Measurements from ENCODE around the gene DISP2.

Gene DISP2

GRCh38 chr15:40354408-40355171 is 3.4 kb upstream of the DISP2 start:
- H3K27ac ChIP-seq (ENCODE audit: low read length): no peak overlapping the region
- H3K9me3 ChIP-seq (ENCODE audit: control insufficient read depth in 2 of 2, low read length in 2 of 2): no peaks in the 10 kb centered on the region

GRCh38 chr15:40355976-40356585 is 1.9 kb upstream of the DISP2 start:
- H3K9me3 ChIP-seq (ENCODE audit: control insufficient read depth in 2 of 2, low read length in 2 of 2): no peaks in the 10 kb centered on the region
- H3K4me1 ChIP-seq (ENCODE audit: control insufficient read depth, insufficient read depth, low read length): peaks cover 20% of the 10 kb centered on the region
- H3K4me3 ChIP-seq (ENCODE audit: low read length in 2 of 2): no peak overlapping the region
- no peak overlapping the region for H3K27ac ChIP-seq (ENCODE audit: low read length)
- H3K27me3 ChIP-seq (ENCODE audit: control insufficient read depth in 1 of 2, insufficient read depth in 2 of 2, low read length in 2 of 2): no peaks in the 10 kb centered on the region
- no peak overlapping the region for H3K9ac ChIP-seq (ENCODE audit: low read length in 2 of 2)
- H3K36me3 ChIP-seq (ENCODE audit: control insufficient read depth in 2 of 2, insufficient read depth in 2 of 2, low read length in 2 of 2): no peaks in the 10 kb centered on the region

More at GRCh38 chr15:40354408-40355171, 3.4 kb upstream of the DISP2 start:
- H3K9ac ChIP-seq (ENCODE audit: low read length in 2 of 2): no peak overlapping the region
- peaks cover 20% of the 10 kb centered on the region for H3K4me1 ChIP-seq (ENCODE audit: control insufficient read depth, insufficient read depth, low read length)
- H3K27me3 ChIP-seq (ENCODE audit: control insufficient read depth in 1 of 2, insufficient read depth in 2 of 2, low read length in 2 of 2): no peaks in the 10 kb centered on the region
- H3K4me3 ChIP-seq (ENCODE audit: low read length in 2 of 2): no peak overlapping the region
- H3K36me3 ChIP-seq (ENCODE audit: control insufficient read depth in 2 of 2, insufficient read depth in 2 of 2, low read length in 2 of 2): no peaks in the 10 kb centered on the region

- H3K4me3 ChIP-seq (ENCODE audit: low read length in 2 of 2): no peak overlapping the region
These were observed 773 bp upstream of the DISP2 start for GRCh38 chr15:40357246-40357645.

DNA sequence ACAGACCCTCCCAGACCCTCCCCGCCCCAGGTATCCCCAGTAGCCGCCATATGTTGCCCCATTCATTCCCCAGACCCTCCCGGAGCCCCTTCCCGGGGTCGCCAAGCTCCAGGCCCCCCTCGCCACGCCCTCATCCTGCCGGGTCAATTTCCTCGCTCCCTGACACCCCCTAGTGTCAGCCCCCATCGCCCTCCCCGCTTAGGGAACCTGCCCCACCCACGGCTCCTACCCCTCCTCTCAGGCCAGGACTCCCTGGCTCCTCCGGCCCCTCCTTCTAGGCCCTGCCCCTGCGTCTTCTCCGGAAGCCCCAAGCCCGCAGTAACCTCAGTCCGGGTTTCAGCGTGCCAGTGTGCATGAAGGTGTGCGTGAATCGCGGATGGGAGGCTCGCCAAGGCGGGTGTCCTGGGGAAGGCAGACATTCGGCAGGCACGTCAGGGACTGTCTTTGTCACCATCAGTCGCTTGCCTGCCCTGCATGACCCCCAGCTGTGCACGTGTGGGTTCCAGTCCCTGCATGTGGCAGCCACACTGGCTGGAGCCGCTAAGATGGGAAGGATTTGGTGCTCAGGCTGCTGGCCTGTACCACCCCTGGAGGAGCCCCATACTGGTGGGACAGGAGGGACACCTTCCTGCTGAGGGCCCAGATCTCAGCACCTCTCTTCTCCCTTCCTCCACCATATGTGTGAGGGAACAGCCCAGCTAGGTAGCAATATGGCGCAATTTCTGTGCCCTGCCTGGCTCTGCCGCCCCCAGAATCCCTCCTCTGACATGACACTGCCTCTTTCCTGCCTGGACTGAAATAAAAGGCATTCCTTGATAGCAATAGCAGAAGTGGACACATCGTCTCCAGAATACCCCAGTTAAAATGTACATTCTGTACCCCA is 693 bp downstream of the DISP2 start:
- H3K36me3 ChIP-seq (ENCODE audit: control insufficient read depth in 2 of 2, insufficient read depth in 2 of 2, low read length in 2 of 2): no peaks in the 10 kb centered on the region
- no peaks in the 10 kb centered on the region for H3K9me3 ChIP-seq (ENCODE audit: control insufficient read depth in 2 of 2, low read length in 2 of 2)
- no peak overlapping the region for H3K9ac ChIP-seq (ENCODE audit: low read length in 2 of 2)
- no peaks in the 10 kb centered on the region for H3K27me3 ChIP-seq (ENCODE audit: control insufficient read depth in 1 of 2, insufficient read depth in 2 of 2, low read length in 2 of 2)
- H3K4me3 ChIP-seq (ENCODE audit: low read length in 2 of 2): peak overlapping the region in 1 of 2 donors; percentile 62
- H3K4me1 ChIP-seq (ENCODE audit: control insufficient read depth, insufficient read depth, low read length): peaks cover 19% of the 10 kb centered on the region
- H3K27ac ChIP-seq (ENCODE audit: low read length): no peak overlapping the region

More at GRCh38 chr15:40357246-40357645, 773 bp upstream of the DISP2 start:
- Histone ChIP-seq H3K27me3 (ENCODE audit: control insufficient read depth in 1 of 2, insufficient read depth in 2 of 2, low read length in 2 of 2) (no peaks in the 10 kb centered on the region), H3K9ac (ENCODE audit: low read length in 2 of 2) (no peak overlapping the region), H3K36me3 (ENCODE audit: control insufficient read depth in 2 of 2, insufficient read depth in 2 of 2, low read length in 2 of 2) (no peaks in the 10 kb centered on the region), H3K9me3 (ENCODE audit: control insufficient read depth in 2 of 2, low read length in 2 of 2) (no peaks in the 10 kb centered on the region), H3K27ac (ENCODE audit: low read length) (no peak overlapping the region), H3K4me1 (ENCODE audit: control insufficient read depth, insufficient read depth, low read length) (peaks cover 20% of the 10 kb centered on the region)

DNA sequence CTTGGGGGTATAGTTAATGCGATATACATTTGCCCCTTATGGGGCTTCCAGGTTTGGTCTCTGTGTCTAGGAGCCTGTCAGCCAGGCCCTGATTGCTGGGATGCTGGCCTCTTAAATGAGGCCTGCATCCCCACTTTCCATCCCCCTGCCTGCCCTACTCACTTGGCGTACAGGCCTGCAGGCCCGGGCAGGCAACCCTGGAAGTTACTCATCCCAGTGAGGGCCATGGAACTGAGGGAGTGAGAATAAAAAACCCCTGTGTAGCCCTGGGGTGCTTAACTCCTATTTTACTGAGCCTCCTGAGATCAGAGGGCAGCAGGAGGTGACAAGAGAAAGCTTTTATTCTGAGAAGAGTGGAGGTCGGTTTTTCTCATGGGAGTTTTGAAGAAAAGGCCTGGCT is 2.0 kb downstream of the DISP2 start:
- no peak overlapping the region for H3K27ac ChIP-seq (ENCODE audit: low read length)
- H3K4me3 ChIP-seq (ENCODE audit: low read length in 2 of 2): no peak overlapping the region
- peaks cover 10% of the 10 kb centered on the region for H3K4me1 ChIP-seq (ENCODE audit: control insufficient read depth, insufficient read depth, low read length)
- no peaks in the 10 kb centered on the region for H3K36me3 ChIP-seq (ENCODE audit: control insufficient read depth in 2 of 2, insufficient read depth in 2 of 2, low read length in 2 of 2)
- no peaks in the 10 kb centered on the region for H3K27me3 ChIP-seq (ENCODE audit: control insufficient read depth in 1 of 2, insufficient read depth in 2 of 2, low read length in 2 of 2)
- no peaks in the 10 kb centered on the region for H3K9me3 ChIP-seq (ENCODE audit: control insufficient read depth in 2 of 2, low read length in 2 of 2)
- H3K9ac ChIP-seq (ENCODE audit: low read length in 2 of 2): no peak overlapping the region

GRCh38 chr15:40361640-40362039 is 3.6 kb downstream of the DISP2 start:
- Histone ChIP-seq H3K27me3 (ENCODE audit: control insufficient read depth in 1 of 2, insufficient read depth in 2 of 2, low read length in 2 of 2) (no peaks in the 10 kb centered on the region), H3K4me1 (ENCODE audit: control insufficient read depth, insufficient read depth, low read length) (peaks cover 14% of the 10 kb centered on the region), H3K36me3 (ENCODE audit: control insufficient read depth in 2 of 2, insufficient read depth in 2 of 2, low read length in 2 of 2) (no peaks in the 10 kb centered on the region), H3K27ac (ENCODE audit: low read length) (no peak overlapping the region), H3K9me3 (ENCODE audit: control insufficient read depth in 2 of 2, low read length in 2 of 2) (no peaks in the 10 kb centered on the region), H3K9ac (ENCODE audit: low read length in 2 of 2) (no peak overlapping the region), H3K4me3 (ENCODE audit: low read length in 2 of 2) (no peak overlapping the region)

DNA sequence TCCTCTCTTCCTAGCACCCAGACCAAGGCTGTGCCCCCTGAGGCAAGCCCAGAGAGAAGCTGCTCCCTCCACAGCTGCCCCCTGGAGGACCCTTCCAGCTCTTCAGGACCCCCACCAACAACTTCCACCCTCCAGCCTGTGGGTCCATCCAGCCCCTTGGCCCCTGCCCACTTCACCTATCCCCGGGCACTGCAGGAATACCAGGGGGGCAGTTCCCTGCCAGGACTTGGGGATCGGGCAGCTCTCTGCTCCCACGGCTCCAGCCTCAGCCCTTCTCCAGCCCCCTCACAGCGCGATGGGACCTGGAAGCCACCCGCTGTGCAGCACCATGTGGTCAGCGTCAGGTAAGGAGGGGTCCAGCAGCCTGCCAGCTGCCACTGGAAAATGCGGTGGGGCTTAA is 5.6 kb downstream of the DISP2 start:
- H3K4me1 ChIP-seq (ENCODE audit: control insufficient read depth, insufficient read depth, low read length): peaks cover 23% of the 10 kb centered on the region
- H3K27me3 ChIP-seq (ENCODE audit: control insufficient read depth in 1 of 2, insufficient read depth in 2 of 2, low read length in 2 of 2): no peaks in the 10 kb centered on the region
- H3K27ac ChIP-seq (ENCODE audit: low read length): no peak overlapping the region
- no peak overlapping the region for H3K9ac ChIP-seq (ENCODE audit: low read length in 2 of 2)
- no peak overlapping the region for H3K4me3 ChIP-seq (ENCODE audit: low read length in 2 of 2)
- no peaks in the 10 kb centered on the region for H3K9me3 ChIP-seq (ENCODE audit: control insufficient read depth in 2 of 2, low read length in 2 of 2)
- no peaks in the 10 kb centered on the region for H3K36me3 ChIP-seq (ENCODE audit: control insufficient read depth in 2 of 2, insufficient read depth in 2 of 2, low read length in 2 of 2)

DNA sequence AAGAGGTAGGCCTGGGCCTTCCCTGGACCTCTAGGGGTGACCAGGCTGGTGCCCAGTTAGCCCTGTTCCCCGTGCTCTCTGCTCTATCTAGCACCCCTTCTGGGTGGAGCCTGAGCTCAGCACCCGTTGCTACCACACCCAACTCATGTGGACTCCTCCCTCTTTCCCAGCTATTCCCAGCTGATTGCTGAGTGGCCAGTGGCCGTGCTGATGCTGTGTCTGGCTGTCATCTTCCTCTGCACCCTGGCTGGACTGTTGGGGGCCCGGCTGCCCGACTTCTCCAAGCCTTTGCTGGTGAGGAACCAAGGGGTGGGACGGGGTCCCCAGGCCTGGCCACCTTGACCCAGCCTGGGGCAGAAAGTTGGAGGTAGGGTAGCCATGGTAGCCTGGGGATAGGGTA is 6.2 kb downstream of the DISP2 start:
- Histone ChIP-seq H3K27ac (ENCODE audit: low read length) (no peak overlapping the region), H3K9ac (ENCODE audit: low read length in 2 of 2) (no peak overlapping the region), H3K27me3 (ENCODE audit: control insufficient read depth in 1 of 2, insufficient read depth in 2 of 2, low read length in 2 of 2) (no peaks in the 10 kb centered on the region), H3K4me1 (ENCODE audit: control insufficient read depth, insufficient read depth, low read length) (peaks cover 23% of the 10 kb centered on the region), H3K9me3 (ENCODE audit: control insufficient read depth in 2 of 2, low read length in 2 of 2) (no peaks in the 10 kb centered on the region), H3K4me3 (ENCODE audit: low read length in 2 of 2) (no peak overlapping the region), H3K36me3 (ENCODE audit: control insufficient read depth in 2 of 2, insufficient read depth in 2 of 2, low read length in 2 of 2) (no peaks in the 10 kb centered on the region)

- no peaks in the 10 kb centered on the region for H3K9me3 ChIP-seq (ENCODE audit: control insufficient read depth in 2 of 2, low read length in 2 of 2)
- no peak overlapping the region for H3K9ac ChIP-seq (ENCODE audit: low read length in 2 of 2)
- no peak overlapping the region for H3K4me3 ChIP-seq (ENCODE audit: low read length in 2 of 2)
- peaks cover 23% of the 10 kb centered on the region for H3K4me1 ChIP-seq (ENCODE audit: control insufficient read depth, insufficient read depth, low read length)
- H3K27ac ChIP-seq (ENCODE audit: low read length): no peak overlapping the region
- no peaks in the 10 kb centered on the region for H3K36me3 ChIP-seq (ENCODE audit: control insufficient read depth in 2 of 2, insufficient read depth in 2 of 2, low read length in 2 of 2)
- no peaks in the 10 kb centered on the region for H3K27me3 ChIP-seq (ENCODE audit: control insufficient read depth in 1 of 2, insufficient read depth in 2 of 2, low read length in 2 of 2)
These were observed 7.0 kb downstream of the DISP2 start for GRCh38 chr15:40365016-40365415.

DNA sequence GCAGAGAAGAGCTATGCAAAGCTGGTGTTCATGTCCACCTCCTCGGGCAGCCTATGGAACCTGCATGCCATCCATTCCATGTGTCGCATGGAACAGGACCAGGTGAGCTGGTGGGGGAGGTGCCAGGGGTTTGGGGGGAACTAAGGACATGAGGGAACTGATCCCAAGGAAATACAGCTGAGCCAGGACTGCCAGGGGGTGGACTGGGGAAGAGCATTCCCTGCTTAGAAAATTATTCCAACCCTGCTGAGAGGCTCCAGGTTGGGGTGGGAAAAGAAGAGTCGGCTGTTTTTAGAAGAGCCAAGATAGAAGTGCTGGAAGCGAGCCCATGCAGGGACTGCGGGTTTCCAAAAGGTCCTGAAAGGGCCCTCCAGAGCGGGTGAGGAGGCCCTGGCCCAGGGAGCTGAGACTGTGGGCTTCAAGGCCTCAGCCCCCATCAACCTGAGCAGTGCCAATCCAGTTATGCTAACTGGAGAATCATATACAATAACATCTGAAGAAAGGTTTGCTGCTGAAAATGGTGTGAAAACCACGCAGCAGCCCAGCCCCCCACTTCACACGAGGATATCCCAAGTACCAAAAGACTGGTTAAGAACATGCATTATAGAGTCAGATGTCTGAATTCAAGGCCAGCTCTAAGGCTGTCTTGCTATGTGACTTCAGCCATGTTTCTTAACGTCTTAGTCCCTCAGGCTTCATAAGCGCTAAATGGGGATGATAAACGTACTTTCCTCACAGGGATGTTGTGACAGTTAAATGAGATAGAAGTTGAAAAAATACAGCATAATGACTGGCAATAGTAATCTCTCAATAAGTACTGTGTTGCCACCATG is 7.8 kb downstream of the DISP2 start:
- Histone ChIP-seq H3K9ac (ENCODE audit: low read length in 2 of 2) (no peak overlapping the region), H3K27ac (ENCODE audit: low read length) (peak overlapping the region; percentile 91)

More for the DNA sequence above, 7.8 kb downstream of the DISP2 start:
- no peaks in the 10 kb centered on the region for H3K36me3 ChIP-seq (ENCODE audit: control insufficient read depth in 2 of 2, insufficient read depth in 2 of 2, low read length in 2 of 2)
- H3K4me3 ChIP-seq (ENCODE audit: low read length in 2 of 2): no peak overlapping the region
- H3K4me1 ChIP-seq (ENCODE audit: control insufficient read depth, insufficient read depth, low read length): peaks cover 23% of the 10 kb centered on the region
- no peaks in the 10 kb centered on the region for H3K27me3 ChIP-seq (ENCODE audit: control insufficient read depth in 1 of 2, insufficient read depth in 2 of 2, low read length in 2 of 2)
- H3K9me3 ChIP-seq (ENCODE audit: control insufficient read depth in 2 of 2, low read length in 2 of 2): no peaks in the 10 kb centered on the region
